HG02798 (cell line): ENCODE data around the gene TMCC3.
"Not testable (repeated sequence)": the region's sequence is repeated elsewhere in the genome, so short reads cannot be mapped to it uniquely, and the experiment has no call there.

ENCODE experiments used
- ATAC-seq: cut with Tn5 transposase; IDR thresholded peaks from one replicate; pipeline ENCODE4 v1.9.1; 2021; ENCODE audit warnings: mild to moderate bottlenecking; ENCODE audit not compliant: unreplicated experiment, poor library complexity

The TMCC3 gene

DNA sequence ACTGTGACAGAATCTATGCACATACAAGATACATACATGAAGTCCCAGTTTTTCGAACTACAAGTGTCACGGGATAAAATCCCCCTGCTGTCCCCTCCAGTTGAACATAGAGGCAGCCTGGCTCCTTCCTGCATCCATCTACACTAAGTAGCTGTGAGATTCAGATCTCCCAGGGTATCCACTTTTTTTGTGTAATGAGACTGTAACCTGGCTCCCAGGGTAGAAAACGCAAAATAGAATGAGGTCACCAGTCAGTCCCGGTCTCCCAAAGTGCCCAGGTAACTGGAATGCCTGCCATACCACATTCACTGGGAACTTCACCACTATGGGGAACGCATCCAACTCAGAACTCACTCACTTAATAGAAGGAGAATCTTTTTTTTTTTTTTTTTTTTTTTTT lies 67.8 kb downstream of the TMCC3 start:
- ATAC-seq: no peak

GRCh38 chr12:94575645-94576403 lies 74.5 kb downstream of the TMCC3 start:
- no peak for ATAC-seq

- ATAC-seq: no peak
These were observed 75.3 kb downstream of the TMCC3 start for GRCh38 chr12:94575024-94575423.

DNA sequence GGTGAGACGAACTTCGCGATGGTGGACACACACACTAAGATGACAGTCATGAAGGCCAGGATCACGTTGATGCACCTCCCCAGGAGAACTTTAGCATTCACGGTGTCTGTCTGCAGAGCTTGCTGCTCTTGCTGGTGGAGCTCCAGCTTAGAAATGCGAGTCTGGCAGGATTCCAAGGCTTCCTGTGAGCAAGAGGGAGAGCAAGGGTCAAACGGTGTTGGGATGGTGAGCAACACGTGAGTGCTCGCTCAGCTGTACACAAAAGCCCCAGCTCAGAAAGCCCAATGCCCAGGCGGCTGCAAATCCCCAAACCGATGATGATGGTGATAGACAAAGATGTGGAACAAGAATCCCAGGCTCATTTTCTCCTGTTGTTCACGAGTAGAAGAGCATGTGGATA lies 78.8 kb downstream of the TMCC3 start:
- no peak for ATAC-seq

DNA sequence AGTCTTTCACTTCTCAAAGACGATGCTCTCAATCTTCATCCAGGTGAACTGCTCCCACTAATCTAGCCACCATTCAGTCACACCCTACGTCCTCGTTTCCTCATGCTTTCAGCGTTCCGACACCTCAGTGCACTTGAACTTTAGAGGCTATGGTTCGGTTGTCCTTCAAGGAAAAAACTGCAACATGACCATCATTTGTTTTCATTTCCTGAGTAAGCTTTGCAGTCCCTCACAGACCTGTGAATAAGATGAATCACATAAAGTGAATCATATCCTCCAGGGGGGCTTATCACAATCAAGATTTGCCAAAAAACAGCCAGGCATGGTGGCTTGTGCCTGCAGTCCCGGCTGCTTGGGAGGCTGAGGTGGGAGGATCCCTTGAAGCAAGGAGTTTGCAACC lies 80.2 kb downstream of the TMCC3 start:
- no peak for ATAC-seq

GRCh38 chr12:94567761-94568160 lies 82.6 kb downstream of the TMCC3 start:
- ATAC-seq: no peak

GRCh38 chr12:94566345-94566744 lies 84.0 kb downstream of the TMCC3 start:
- ATAC-seq: no peak

GRCh38 chr12:94565683-94566082 lies 84.7 kb downstream of the TMCC3 start:
- ATAC-seq: no peak

- ATAC-seq: no peak
These were observed 87.1 kb downstream of the TMCC3 start for GRCh38 chr12:94563286-94563685.

DNA sequence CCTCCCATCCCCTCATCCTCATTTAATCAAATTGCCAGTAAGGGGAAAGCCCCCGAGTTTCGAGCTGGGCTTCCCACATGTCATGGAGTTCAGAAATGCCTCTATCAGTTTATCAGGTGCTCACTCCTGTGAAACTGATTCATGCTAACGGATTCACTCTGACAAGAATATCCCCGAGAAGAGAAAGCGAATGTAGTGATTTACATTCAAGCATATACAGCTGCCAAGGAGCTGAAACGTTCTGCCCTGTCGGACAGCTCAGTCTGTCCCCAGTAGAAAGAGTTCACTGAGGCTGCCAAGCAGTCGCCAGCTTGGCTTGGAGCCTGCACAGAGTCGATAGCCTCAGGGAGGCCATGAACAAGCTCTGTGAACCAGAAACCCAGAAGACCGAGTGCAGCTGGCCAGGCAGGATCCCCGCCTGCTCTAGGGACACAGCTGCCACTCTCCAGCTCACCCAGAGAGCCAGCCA lies 88.4 kb downstream of the TMCC3 start:
- ATAC-seq: peak; percentile 83

DNA sequence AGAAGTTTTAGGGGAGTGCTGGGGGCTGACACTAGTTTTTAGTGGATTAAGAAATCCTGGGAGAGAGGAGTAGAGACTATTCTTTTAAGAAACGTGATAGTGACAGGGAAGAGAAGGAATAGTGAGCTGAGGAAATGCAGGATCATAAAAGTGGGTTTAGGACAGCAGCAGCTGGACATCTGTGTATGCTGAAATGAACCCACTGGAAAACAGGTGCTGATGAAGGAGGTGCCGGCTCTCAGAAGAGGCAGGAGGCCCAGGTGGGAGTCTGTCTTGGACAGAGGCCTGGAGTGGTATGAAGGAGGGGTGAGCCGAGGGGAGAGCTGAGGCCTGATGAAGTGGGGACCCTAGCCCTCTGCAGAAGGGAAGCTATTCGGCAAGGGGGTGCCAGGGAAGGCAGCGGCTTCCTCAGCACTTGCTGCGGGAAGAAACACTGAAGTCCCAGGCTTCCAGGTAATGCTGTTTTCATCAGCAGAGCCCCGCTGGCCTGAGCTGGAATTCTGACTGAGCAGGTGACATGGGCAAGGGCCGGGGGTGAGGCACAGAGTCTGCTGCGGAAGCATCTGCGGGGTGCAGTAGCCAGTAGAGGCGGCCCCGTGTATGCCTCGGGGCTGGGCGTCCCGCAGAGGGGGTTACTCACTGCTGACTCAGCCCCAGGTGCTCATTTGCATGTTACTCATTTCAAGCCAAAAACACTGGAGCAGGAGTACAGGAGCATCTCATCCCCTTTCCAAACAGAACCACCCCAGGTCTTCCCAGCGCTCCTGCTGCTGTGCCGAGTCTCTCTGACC lies 89.7 kb downstream of the TMCC3 start:
- peak; percentile 80 for ATAC-seq

DNA sequence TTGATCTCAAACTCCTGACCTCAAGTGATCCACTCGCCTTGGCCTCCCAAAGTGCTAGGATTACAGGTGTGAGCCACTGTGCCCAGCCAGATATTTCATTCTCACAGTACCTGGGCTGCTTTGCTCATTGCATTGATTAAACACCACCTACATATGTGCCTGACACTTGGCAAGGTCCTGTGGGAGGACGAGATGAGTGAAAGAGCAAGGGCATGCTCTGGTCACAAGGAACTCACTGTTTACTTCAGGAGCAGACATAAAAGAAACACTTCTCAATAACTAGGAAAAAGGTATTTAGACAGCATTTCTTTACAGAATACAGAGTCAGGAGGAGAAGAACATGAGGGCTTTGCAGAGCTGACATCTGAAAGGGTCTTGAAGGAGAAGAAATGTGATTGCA lies 91.7 kb downstream of the TMCC3 start:
- ATAC-seq: no peak

GRCh38 chr12:94557746-94558295 lies 92.5 kb downstream of the TMCC3 start:
- no peak for ATAC-seq

GRCh38 chr12:94555687-94556086 lies 94.7 kb downstream of the TMCC3 start:
- no peak for ATAC-seq

DNA sequence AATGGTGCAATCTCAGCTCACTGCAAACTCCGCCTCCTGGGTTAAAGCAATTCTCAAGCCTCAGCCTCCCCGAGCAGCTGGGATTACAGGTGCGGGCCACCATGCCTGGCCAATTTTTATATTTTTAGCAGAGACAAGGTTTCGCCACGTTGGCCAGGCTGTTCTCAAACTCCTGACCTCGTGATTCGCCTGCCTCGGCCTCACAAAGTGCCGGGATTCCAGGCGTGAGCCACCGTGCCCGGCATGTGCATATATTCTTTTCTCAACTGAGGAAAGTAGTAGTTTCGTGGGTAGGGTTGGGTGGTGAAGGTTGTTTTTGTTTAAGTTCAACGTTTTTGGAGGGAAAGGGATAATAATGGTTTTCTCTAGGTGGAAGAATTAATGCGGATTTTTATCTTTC lies 96.5 kb downstream of the TMCC3 start:
- no peak for ATAC-seq

GRCh38 chr12:94553130-94553519 lies 97.2 kb downstream of the TMCC3 start:
- no peak for ATAC-seq

DNA sequence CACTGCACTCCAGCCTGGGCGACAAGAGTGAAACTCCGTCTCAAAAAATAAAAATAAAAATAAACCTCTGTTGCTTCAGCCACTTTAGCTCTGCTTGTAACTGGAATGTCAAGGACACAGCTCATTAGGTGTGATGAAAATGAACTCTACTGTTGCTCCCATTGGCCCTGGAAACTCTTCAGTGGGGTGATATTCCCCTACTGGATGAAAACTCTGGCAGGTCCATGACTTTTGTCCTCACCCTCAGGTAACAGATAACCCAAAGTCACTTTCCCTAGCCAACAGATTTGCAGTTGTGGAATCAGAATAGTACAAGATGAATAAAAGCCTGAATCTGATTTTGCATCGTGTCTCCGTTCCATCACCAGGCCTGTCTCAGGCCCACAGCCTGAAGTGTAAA lies 98.5 kb downstream of the TMCC3 start:
- no peak for ATAC-seq

GRCh38 chr12:94550964-94551363 lies 99.4 kb downstream of the TMCC3 start:
- ATAC-seq: no peak

DNA sequence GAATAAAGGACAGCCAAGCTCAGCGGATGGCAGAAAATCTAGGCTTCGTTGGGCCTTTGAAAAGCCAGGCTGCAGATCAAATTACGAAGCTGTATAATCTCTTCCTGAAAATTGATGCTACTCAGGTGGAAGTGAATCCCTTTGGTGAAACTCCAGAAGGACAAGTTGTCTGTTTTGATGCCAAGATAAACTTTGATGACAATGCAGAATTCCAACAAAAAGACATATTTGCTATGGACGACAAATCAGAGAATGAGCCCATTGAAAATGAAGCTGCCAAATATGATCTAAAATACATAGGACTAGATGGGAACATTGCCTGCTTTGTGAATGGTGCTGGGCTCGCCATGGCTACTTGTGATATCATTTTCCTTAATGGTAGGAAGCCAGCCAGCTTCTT lies 101.5 kb downstream of the TMCC3 start:
- not testable (repeated sequence) for ATAC-seq

GRCh38 chr12:94545935-94546771 lies 104.2 kb downstream of the TMCC3 start:
- peak; percentile 59 for ATAC-seq
